22Rv1 (cell line): ENCODE measurements around the gene TMEM131.

ENCODE experiments used
- H3K27ac ChIP-seq: fragments of 450-650 bp; 2 replicates; pipeline ENCODE4 v1.5.1; 2017
- CTCF ChIP-seq: fragments of 450-650 bp; IDR thresholded peaks from 2 replicates; pipeline ENCODE4 v1.5.1; 2017; ENCODE audit warnings: mild to moderate bottlenecking
- ZFX ChIP-seq: fragments of 450-650 bp; IDR thresholded peaks from 2 replicates; pipeline ENCODE4 v1.6.1; 2017; ENCODE audit warnings: antibody characterized with exemption, borderline replicate concordance

The TMEM131 gene

GRCh38 chr2:97950329-97951154 lies 45.2 kb downstream of the TMEM131 start:
- TF ChIP-seq ZFX (no peak), CTCF (no peak)
- H3K27ac ChIP-seq, result no peak overlapping the region

- H3K27ac ChIP-seq, result no peak overlapping the region
- no peak for TF ChIP-seq CTCF
- no peak for TF ChIP-seq ZFX
Observed at GRCh38 chr2:97948926-97949325, 46.8 kb downstream of the TMEM131 start.

- no peak for TF ChIP-seq CTCF
Observed at GRCh38 chr2:97945791-97946190, 50.0 kb downstream of the TMEM131 start.

GRCh38 chr2:97936881-97937280 lies 58.9 kb downstream of the TMEM131 start:
- H3K27ac ChIP-seq, result no peak overlapping the region
- no peak for TF ChIP-seq CTCF

More at GRCh38 chr2:97945791-97946190, 50.0 kb downstream of the TMEM131 start:
- H3K27ac ChIP-seq, result no peak overlapping the region

- no peak for TF ChIP-seq CTCF
- TF ChIP-seq ZFX, result no peak
- no peak overlapping the region for H3K27ac ChIP-seq
Observed at GRCh38 chr2:97936199-97936598, 59.5 kb downstream of the TMEM131 start.

GRCh38 chr2:97935719-97936161 lies 60.0 kb downstream of the TMEM131 start:
- TF ChIP-seq ZFX (no peak), CTCF (no peak)
- H3K27ac ChIP-seq, result no peak overlapping the region

- TF ChIP-seq CTCF (no peak), ZFX (no peak)
- H3K27ac ChIP-seq, result no peak overlapping the region
Observed at GRCh38 chr2:97932975-97933662, 62.6 kb downstream of the TMEM131 start.
